Cardiac fibroblast (primary cell): ENCODE measurements around the gene CFDP1.

Experiments
- DNase-seq, 2 donors: peaks; one replicate each; pipeline versions ENCODE4 v3.0.0 to v3.0.0-alpha.2; 2010; ENCODE audit warnings: low read depth in 2 of 2
- H3K4me3 ChIP-seq, 2 donors: replicated peaks in 1 of 2; 1 replicate in 1 of 2; 2 replicates in 1 of 2; pipeline ENCODE4 v1.5.1; 2011; ENCODE audit warnings: low read depth in 2 of 2, low read length in 2 of 2, mild to moderate bottlenecking in 2 of 2, moderate library complexity in 1 of 2
- TF ChIP-seq, protein P1 (sequence below): IDR thresholded peaks from one replicate; pipeline ENCODE4 v1.5.1; 2011; ENCODE audit warnings: low read depth, mild to moderate bottlenecking, low read length, inconsistent platforms

The CFDP1 gene

DNA sequence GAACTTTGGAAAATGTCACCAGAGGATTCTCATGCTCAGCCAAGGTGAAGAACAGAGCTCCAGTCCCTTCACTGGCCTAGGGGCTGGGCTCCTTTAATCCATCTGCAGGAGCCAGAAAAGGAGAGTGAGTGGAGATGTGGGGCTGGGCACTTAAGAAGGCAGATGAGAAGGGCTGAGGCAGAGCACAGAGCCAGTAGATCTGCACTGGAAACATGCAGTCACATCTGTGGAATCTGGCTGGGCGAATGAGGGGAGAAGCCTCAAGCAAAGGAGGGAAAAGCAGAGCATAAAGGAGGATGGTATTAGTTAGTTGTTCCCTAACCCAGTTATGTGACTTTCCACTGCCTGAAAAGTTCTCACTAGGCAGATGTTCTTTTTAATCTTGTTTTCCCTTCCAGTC lies 131.5 kb downstream of the CFDP1 start:
- no peak for DNase-seq
- H3K4me3 ChIP-seq = no peak overlapping the region
- TF ChIP-seq, protein P1, sequence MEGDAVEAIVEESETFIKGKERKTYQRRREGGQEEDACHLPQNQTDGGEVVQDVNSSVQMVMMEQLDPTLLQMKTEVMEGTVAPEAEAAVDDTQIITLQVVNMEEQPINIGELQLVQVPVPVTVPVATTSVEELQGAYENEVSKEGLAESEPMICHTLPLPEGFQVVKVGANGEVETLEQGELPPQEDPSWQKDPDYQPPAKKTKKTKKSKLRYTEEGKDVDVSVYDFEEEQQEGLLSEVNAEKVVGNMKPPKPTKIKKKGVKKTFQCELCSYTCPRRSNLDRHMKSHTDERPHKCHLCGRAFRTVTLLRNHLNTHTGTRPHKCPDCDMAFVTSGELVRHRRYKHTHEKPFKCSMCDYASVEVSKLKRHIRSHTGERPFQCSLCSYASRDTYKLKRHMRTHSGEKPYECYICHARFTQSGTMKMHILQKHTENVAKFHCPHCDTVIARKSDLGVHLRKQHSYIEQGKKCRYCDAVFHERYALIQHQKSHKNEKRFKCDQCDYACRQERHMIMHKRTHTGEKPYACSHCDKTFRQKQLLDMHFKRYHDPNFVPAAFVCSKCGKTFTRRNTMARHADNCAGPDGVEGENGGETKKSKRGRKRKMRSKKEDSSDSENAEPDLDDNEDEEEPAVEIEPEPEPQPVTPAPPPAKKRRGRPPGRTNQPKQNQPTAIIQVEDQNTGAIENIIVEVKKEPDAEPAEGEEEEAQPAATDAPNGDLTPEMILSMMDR = no peak

DNA sequence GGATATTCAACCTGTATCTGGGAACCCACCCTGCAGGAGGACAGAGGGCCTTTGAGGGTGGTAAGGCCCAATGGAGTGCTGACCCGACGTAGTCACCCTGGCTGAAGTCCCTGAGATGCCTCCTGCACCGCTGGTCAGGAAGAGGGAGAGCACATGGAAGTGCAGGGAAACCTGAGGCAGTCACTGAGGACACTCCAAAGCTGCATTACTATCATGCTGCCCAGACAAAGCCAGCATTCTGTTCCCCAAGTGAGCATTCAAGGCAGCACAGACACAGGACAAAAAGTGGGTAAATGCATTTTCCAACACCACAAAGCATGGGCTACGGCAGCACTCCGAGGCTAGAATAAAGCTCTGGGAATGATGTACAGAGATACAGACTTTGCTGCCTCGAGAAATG lies 135.0 kb downstream of the CFDP1 start:
- no peak overlapping the region for H3K4me3 ChIP-seq
- TF ChIP-seq, protein P1 = no peak
- no peak for DNase-seq

DNA sequence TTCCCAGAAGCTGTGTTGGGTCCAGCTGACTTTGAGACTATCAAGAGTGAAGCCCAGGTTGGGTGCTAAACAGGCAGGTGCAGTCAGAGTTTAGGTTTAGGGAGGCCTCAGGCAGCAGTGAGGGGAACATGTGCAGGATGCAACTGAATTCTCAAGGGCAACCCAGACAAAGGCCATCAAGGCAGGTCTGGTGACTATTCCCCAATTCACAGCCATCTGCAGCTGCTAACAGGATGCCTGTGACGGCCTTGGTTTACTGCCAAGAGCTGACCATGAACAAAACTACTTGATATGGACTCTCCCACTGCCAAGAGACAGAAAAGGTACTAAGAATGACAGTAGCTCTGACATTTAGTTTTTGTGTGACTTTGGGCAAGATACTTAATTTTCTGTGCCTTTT lies 136.7 kb downstream of the CFDP1 start:
- H3K4me3 ChIP-seq = no peak overlapping the region
- TF ChIP-seq, protein P1 = no peak

DNA sequence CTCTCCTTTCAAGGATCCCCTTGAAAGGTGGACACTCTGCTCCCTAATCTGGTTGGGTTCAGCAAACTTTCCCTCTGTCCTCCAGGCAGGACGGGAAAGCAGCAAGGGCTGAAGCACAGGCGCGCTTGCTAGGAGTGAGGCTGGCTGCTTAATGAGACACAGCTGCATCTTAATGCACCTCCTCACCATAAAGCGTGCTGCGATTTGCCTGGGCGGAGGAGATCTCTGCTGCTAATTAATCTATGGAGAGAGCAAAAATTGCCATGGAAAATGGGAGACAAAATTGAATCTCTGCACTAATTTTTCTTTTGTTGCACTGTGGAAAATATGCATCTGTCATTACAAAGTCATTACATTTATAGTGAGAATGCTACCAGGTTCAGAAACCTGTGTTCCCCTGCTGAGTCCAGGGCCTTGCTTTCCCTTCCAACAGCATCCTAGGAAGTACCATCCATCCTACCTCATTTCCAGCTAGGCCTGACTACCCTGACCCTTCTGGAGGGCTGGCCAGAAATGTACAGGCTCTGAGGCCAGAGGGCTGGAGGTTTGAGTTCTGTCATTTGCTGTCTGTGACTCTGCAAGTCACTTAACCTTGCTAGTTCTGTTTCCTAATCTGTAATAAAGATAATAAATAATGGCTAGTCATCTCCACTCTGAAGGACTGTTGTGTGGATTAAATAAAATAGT lies 138.4 kb downstream of the CFDP1 start:
- TF ChIP-seq, protein P1 = no peak
- no peak for DNase-seq
- H3K4me3 ChIP-seq = no peak overlapping the region

More for the DNA sequence above, 136.7 kb downstream of the CFDP1 start:
- DNase-seq = peak; percentile 51 to 70

DNA sequence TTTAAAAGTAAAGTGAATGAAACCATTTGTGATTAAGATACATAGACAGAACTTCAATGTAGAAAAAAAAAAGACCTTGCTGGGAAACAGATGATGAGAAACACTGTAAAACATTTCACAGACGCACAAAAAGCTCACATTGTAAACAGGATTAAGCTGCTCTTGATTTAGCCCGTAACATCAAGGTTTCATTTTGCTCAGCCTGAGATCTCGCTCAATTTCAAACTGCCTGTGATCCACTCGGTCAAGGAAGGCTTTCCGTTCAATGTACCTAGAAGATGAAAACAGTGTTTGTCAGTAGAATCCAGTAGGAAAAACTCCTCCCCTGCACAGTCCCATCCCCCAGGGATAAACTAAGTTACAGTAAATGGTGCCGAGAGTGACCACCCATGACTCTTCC lies 139.5 kb downstream of the CFDP1 start:
- H3K4me3 ChIP-seq = no peak overlapping the region
- no peak for DNase-seq
- TF ChIP-seq, protein P1 = no peak

DNA sequence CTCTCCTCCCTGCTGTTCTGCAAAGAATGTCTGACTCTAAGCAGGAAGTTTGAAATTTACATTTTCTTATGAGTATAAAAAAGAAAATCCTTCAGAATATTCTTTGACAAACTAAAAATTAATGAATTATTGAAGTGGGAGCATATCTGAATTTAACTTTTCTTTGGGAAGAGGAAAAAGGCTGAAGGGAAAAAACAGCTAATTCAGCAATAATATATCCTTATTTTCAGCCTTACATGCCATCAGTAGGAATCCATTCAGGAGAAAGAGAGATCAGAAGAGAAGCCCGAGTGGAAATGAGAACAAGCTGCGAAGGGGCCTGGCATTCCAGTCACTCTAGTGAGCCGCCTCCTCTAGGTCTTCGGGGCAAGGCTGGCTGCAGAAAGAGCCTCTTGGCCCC lies 140.1 kb downstream of the CFDP1 start:
- H3K4me3 ChIP-seq = no peak overlapping the region
- no peak for DNase-seq
- TF ChIP-seq, protein P1 = no peak

DNA sequence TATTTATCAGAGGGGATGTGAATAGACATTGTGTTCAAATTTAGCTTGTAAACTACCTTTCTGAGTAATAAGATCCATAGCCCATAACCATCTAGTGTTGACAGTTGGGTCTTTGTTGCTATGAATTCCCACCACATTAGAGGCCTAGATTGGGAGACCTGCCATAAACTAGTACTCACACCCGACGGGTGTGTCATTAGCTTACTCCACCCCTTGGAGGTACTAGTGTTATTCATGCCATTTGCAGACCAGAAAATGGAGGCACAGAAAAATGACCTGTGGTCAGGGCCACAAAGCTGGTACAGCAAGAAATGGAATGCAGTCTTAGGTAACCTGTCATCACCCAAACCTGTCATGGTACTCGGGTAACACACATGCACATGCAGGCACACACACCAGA lies 140.6 kb downstream of the CFDP1 start:
- H3K4me3 ChIP-seq = no peak overlapping the region
- TF ChIP-seq, protein P1 = no peak
- DNase-seq = no peak
